ENCODE data around the gene PLCL1.

- no peak for TF ChIP-seq POLR2AphosphoS5 (IDR thresholded peaks at IDR 0.05; ENCODE audit: low read depth, low read length)
- no peak for TF ChIP-seq REST (IDR thresholded peaks at IDR 0.05; ENCODE audit: insufficient read depth in 1 of 2, low read depth in 2 of 2, low read length in 2 of 2)
- TF ChIP-seq SIN3A (IDR thresholded peaks at IDR 0.05; ENCODE audit: borderline replicate concordance, insufficient read depth, low read length): no peak
- TF ChIP-seq TAF1 (IDR thresholded peaks at IDR 0.05; ENCODE audit: borderline replicate concordance, insufficient read depth, low read length): no peak
- no peak for TF ChIP-seq FOXP2 (optimal IDR thresholded peaks at IDR 0.05; ENCODE audit: borderline replicate concordance, extremely low read depth, extremely low read length, insufficient read depth)
Measured at GRCh38 chr2:197965756-197966155, 161.4 kb downstream of the PLCL1 start.

All from PFSK-1 (cell line).